OCI-LY1 (cell line): ENCODE measurements around the gene ITGA2.

Experiments
- EZH2 ChIP-seq: fragments of 200-600 bp; sonication (generic), shearing (Covaris generic); IDR thresholded peaks from 2 replicates; pipeline ENCODE4 v1.8.0; 2017; ENCODE audit warnings: borderline replicate concordance, mixed run types, mild to moderate bottlenecking, antibody characterized with exemption, low read length, moderate library complexity, mixed read lengths
- TF ChIP-seq, protein P1 (sequence below): fragments of 200-600 bp; sonication (generic), shearing (Covaris generic); IDR thresholded peaks from 2 replicates; pipeline ENCODE4 v1.5.1; 2017; ENCODE audit warnings: mild to moderate bottlenecking, antibody characterized with exemption, low read length, moderate library complexity, mixed read lengths

GRCh38 chr5:52943285-52943684 lies 45.9 kb upstream of the ITGA2 start:
- TF ChIP-seq, protein P1, sequence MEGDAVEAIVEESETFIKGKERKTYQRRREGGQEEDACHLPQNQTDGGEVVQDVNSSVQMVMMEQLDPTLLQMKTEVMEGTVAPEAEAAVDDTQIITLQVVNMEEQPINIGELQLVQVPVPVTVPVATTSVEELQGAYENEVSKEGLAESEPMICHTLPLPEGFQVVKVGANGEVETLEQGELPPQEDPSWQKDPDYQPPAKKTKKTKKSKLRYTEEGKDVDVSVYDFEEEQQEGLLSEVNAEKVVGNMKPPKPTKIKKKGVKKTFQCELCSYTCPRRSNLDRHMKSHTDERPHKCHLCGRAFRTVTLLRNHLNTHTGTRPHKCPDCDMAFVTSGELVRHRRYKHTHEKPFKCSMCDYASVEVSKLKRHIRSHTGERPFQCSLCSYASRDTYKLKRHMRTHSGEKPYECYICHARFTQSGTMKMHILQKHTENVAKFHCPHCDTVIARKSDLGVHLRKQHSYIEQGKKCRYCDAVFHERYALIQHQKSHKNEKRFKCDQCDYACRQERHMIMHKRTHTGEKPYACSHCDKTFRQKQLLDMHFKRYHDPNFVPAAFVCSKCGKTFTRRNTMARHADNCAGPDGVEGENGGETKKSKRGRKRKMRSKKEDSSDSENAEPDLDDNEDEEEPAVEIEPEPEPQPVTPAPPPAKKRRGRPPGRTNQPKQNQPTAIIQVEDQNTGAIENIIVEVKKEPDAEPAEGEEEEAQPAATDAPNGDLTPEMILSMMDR: peak; percentile 34; the same call in 1 of the 2 replicates
- TF ChIP-seq EZH2: no peak
